Stimulated activated CD8-positive, alpha-beta memory T cell treated with anti-CD3 and anti-CD28 coated beads, Interleukin-4, amount 100 ng/mL, for 1 hour (primary cell): ENCODE measurements around the gene PLIN4.
"Not testable (repeated sequence)": the region's sequence is repeated elsewhere in the genome, so short reads cannot be mapped to it uniquely, and the experiment has no call there.

Source experiments
- DNase-seq, 2 donors: peaks; one replicate each; pipeline ENCODE4 v3.0.0-alpha.2; 2020; ENCODE audit warnings: low read depth in 2 of 2, low spot score in 1 of 2

The PLIN4 gene

DNA sequence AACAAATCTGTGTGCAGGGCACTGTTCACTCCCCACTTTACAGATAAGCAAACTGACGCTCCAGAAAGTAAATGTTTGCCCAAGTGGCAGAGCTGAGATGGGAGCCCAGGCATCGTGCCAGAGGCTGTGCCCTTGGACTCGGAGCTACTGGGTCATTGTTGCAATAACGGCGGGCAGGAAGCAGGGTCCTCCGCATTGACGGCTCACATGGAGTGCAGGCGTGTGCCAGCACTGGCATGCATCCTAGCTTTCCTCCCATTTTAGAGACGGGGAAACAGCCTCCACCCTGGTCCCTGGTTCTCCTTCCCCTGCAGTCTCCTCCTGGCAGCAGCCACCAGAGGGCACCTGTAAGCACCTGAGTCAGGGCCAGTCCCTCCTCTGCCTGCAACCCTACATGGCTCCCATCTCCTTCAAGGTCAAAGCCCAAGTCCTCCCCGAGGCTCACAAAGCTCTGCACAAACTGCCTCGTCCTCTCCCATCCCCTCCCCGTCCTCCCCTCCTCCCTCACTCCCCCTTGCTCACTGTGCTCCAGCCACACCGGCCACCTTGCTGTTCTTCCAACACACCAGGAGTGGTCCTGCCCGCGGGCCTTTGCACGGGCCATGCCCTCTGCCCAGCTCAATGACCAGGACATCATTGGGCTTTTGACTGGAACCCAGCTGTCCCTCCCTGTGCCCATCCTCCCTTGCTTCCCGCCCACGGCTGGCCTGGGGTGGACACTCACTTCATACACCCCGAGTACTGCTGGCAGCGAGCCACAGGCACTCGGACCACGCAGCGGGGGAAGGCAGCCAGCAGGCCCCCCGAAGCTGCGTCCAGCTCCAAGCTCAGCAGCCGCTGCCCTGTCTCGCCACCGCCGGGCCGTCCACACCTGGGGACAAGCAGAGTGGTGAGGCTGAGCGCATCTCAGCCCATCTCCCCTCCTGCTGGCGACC lies 29.3 kb upstream of the PLIN4 start:
- no peak for DNase-seq

DNA sequence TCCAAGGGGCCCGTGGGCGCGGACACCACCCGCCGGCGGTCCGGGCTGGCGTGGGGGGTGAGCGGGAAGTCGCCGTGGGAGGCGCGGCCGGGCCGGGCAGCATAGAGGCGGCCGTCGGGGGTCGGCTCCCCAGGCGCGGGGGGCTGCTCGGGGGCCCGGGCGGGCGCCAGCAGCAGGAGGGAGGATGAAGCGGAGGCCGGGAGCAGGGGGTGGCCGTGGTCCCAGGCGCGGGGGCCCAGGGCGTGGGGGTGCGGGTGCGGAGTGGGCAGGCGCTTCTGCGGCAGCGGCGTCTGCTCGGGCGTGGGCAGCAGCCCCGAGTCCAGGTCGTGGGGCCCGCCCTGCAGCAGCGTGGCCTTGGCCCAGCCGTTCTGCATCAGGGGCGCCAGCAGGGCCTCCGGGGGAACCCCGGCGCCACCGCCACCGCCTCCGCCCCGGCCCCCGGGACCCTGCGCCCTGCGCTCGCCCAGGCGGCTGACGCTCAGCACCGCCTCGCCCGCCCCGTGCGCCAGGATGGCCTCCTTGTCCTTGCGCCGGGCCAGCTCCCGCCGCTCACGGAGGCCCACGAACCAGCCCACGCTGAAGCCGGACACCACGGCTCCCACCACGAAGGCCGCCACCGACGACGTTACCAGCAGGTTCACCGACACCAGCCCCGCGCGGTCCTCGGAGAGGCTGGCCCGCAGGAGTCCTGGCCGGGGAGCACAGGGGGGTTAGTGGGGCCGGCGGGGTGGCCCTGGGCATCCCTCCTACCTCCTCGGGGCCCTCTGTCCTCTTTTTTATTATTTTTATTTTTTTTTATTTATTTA lies 25.8 kb upstream of the PLIN4 start:
- DNase-seq = no peak

DNA sequence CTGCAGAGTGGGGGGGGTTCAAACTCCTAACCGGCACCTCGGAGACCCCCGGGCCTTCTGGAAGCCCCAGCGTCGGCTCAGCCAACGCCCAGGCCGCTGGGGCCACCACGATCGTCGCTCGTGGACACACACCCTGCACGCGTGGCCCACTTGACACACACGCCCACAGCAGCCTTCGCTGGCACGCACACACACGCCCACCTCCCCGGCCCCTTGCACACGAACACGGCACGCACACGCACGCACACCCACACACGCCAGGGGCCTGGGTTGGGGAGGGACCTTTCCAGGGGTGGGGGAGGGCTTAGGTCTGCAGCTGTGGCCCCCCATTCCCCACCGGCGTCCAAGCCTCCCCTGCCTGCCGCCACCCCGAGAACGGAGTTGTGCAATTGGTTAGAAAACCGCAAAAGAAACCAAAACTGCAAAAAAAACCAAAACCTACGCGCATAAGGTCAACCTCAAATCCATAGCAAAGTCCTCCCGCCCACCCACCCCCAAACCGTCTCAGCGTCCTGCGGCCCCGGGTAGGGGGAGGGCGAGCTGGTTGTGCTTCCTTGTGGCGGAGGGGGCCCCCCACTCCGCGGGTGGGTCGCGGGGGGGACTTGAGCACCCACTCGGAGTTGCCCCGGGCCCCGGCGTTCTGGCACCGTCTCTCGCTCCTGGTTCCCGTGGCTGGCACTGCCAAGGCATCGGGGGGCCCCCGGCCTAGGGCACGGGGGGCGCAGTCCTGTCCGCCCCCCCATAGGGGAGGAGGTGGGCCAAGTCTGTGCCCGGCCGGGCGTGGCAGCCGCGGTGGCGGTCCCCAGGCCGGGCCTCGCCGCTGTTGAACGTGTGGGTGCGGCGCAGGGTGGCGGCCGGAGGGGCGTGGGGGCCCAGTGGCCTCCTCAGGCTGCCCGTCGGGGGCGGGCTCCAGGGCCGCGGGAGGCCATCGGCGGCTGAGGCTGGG lies 24.9 kb upstream of the PLIN4 start:
- DNase-seq = no peak

DNA sequence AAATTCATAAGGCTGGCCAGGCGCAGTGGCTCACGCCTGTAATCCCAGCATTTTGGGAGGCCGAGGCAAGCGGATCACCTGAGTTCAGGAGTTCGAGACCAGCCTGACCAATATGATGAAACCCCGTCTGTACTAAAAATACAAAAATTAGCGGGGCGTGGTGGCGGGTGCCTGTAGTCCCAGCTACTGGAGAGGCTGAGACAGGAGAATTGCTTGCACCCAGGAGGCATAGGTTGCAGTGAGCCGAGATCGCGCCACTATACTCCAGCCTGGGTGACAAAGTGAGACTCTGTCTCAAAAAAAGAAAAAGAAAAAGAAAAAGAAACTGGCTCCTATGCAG lies 23.5 kb upstream of the PLIN4 start:
- not testable (repeated sequence) for DNase-seq

DNA sequence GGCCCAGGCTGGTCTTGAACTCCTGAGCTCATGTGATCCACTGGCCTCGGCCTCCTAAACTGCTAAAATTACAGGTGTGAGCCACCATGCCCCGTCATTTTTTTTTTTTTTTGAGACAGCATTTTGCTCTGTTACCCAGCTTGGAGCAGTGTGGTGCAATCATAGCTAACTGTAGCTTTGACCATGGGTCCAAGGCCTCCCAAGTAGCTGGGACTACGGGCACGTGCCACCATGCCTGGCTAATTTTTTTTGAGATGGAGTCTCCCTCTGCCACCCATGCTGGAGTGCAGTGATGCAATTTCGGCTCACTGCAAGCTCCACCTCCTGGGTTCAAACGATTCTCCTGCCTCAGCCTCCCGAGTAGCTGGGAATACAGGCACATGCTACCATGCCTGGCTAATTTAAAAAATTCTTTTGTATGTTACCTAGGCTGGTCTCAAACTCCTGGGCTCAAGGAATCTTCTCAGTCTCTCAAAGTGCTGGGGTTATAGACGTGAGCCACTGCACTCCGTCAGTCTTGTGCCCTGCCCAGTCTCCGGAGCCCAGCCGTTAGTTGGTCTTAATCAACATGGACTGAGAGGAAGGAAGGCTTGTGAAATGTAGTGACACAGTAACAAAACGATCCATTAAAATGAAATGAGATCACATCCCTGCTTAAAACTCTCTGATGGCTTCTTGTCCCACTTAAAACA lies 23.0 kb upstream of the PLIN4 start:
- no peak for DNase-seq

DNA sequence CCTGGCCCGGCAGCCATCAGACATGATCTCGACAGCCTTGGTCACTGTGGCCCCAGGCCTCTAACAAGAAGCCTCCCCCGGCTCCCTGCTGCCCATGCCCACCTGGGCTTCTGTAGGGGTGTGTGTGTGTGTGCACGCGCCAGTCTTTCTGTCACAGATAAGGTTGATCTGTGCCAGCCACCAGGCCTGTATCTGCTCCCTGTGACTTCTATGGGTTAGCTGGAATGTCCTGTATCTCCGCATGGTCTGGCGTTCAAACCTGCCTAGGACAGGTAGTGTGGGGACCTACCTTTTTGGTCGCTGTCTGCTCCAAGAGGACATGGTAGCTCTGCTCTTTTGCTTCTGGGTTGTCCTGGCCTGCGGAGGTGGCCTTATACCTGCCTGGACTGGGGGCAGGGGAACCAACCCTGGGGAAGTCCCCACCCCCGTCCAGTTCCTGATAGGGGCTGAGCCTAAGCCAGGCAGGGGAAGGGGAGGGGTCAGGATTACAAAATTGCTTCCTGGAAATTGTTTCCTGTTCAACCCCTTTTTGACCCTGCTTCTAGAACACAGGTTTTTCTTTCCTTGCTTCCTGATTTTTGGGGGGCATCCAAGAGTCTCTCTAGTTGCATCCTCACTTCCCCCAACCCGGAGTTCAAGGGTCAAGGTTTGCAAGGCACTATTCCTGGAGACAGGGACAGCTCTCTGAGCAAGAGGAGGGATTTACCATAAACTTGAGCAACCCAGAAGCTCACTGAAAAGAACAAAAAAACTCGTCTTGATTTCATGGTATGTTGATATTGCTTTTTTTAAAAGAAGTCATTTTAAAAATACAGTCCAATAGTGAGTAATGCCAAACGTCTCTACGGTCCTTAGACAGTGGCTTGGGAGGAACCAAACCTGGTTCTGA lies 21.7 kb upstream of the PLIN4 start, which contains the start of gene LRG1:
LRG1 (minus strand) TSS at position 344 of the 889 bp plus-strand sequence; CDS start at position 321, 23 bp downstream.
- no peak for DNase-seq

DNA sequence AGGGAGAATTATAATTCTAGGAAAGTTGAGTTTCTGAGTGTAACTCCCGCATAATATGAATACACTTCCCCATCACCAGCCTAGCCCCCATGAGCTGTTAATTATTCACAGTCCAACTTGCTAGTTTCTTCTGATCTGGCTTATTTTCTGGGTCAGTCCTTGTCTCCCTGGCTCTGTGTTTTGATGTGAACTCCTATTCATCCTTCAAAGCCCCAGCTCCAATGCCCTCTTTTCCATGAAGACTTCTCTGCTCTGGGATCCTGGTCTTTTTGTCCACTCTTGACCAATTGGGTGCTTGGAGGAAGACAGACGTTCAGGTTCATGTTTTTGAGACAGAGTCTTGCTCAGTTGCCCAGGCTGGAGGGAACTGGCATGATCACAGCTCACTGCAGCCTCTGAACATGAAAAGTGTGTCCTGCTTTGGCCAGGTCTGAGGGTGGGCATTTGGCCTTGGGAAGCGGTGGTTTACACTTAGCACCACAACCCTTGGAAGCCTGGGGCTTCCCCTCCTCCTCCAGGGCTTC lies 20.9 kb upstream of the PLIN4 start:
- no peak for DNase-seq

DNA sequence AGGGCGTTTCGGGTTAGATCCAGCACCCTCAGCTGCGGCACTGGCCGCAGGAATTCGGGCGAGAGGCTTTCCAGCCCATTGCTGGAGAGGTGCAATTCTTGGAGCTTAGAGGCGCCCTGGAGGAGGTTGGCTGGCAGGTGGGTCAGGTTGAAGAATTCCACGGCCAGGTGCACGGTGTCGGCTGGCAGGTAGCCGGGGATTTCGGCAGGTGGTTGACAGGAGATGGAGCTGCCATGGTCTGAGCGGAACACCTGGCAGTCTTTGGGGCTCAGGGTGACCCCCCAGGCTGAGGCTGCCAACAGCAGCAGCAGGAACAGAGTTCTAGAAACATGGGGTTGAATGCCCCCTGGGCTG lies 20.3 kb upstream of the PLIN4 start:
- DNase-seq = no peak

DNA sequence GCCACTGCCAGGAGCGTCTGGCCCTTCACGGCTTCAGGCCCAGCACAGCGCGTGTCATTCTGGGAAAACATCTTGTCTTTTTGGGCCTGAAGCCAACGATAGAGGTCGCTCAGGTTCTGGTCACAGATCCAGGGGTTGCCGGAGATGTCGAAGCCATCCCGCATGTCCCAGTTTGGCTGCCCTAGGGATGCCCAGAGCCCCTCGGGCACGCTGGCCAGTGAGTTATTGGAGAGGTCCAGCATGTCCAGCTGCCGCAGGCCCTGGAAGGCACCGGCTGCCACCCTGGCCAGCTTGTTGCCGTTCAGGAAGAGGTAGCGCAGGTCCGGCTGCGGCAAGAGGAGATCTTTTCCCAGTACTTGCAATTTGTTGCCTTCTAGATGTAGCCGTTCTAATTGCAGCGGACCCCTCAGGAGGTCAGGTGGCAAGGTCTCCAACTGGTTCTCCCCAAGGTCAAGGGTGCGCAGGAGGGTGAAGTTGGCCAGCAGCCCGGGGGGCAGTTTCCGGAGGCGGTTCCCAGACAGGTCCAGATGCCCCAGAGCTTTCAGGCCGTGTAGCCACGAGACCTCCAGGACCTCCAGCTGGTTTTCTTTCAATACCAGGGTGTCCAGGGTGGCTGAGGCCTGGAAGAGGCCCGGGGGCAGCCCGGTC lies 19.8 kb upstream of the PLIN4 start:
- no peak for DNase-seq

DNA sequence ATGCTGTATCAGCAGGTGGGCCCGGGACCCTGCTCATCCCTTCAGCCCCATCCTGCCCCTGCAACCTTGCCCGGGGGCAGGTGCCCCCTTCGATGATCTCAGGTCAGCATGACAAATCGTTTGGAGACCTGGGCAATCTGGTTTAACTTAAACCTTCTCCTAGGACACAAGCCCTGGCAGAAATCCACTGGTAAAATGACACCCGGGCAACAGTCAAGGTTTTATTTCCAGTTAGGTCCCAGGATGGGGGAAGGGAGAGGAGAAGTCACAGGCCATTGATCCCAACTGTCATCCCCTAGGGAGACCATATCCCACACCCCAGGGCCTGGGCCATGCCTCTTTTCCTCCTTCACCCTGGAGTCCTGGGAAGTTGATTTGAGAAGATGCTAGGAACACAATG lies 18.5 kb upstream of the PLIN4 start:
- no peak for DNase-seq

DNA sequence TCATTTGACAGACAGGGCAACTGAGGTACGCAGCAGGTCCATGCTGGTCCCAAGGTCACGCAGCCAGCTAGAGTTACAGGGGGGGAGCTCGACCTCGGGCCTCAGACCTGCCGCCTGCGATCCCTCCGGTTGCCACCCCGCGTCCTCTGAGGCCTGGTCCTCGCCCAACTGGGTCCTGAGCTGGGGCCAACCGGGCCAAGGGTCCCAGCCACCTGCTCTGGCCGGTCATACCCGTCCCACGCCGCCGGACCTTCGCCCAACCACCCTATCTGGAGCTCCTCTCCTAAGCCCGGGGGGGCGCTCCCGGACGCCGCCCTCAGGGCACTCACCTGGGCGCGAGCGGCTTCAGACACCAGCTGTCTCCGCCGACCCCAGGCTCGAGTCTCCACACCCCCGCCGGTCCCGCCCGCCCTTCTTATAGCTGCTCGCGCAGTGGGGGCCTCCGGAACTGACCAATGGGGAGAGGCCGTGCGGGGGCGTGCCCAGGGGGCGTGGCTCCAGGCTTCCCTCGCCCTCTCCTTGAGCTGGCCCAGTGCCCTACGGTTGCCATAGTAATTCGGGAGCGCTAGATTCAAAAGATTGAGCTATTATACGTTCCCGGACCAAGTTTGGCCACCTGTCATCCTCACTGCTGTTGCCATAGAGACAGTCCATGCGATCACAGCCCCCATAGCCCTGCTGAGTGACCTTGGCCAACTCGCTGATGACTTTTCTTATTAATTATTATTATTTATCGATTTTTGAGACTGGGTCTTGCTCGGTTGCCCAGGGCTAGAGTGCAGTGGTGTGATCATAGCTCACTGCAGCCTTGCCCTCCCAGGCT lies 16.8 kb upstream of the PLIN4 start, which contains the start of gene PLIN5:
PLIN5 (minus strand) TSS at position 389 of the 823 bp plus-strand sequence. CDS start 1,150 bp downstream, outside the sequence.
- DNase-seq = no peak

DNA sequence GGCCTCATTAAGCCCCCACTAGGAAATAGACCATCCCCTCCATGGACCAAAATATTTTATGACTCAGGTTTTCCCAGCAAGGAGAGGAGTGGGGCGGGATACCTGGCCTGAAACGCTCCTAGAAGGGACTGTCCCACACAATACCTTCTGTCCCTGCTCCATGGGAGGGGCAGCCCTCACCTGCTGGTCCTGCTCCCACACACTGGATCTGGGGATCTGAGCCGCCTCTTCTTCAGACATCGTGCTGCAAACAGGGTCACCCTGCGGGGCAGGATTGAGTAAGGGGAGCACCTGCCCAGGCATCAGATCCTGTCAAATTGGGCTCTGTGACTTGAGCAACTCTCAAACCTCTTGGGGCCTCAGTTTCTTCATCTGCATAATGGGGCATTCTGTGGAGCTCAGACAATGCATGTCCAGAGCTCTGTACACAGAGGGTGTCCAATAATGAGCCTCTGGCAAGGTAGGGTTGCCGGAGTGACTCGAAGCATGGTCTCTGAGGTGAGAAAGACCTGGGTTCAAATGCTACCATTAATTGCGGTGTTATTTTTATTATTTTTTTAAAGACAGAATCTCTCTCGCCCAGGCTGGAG lies 15.6 kb upstream of the PLIN4 start:
- no peak for DNase-seq

DNA sequence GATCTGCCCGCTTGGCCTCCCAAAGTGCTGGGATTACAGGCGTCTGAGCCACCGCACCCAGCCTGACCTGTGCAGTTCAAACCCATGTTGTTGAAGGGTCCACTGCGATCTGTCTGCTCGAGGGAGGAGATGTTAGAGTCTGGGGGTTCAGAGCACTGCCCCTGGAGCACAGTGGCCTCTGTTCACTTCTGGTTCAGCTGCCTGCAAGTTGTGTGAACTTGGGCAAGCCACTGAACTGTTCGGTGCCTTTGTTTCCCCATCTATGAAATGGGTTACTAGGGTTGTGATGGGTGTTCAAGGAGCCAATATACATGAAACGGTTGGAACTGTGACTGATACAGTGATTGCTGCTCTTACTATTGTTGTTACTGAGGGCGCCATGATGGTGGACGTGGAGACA lies 15.0 kb upstream of the PLIN4 start:
- no peak for DNase-seq

DNA sequence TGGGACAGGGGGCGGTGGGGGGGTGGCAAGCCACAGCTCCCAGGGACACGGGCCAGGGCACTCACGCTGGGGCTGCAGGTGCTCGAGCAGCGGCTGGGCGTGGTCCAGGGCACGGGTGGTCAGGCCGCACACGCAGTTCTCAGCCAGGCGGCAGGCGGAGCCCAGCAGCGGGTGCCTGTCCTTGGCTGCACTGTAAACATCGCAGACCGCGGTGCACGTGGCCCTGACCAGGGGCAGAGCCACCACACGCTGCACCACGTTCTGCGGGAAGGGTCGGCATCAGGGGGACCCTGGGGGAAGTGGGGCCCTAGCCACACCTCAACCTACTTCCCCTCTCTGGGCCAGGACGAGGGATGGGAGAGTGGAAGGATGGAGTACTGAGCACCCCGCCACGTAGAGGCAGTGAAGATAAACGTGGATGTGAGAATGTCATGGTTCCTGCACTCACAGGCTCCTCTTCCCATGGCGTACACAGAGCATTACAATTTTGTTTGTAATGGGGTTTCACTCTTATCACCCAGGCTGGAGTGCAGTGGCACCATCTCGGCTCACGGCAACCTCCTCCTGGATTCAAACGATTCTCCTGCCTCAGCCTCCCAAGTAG lies 13.4 kb upstream of the PLIN4 start:
- no peak for DNase-seq

DNA sequence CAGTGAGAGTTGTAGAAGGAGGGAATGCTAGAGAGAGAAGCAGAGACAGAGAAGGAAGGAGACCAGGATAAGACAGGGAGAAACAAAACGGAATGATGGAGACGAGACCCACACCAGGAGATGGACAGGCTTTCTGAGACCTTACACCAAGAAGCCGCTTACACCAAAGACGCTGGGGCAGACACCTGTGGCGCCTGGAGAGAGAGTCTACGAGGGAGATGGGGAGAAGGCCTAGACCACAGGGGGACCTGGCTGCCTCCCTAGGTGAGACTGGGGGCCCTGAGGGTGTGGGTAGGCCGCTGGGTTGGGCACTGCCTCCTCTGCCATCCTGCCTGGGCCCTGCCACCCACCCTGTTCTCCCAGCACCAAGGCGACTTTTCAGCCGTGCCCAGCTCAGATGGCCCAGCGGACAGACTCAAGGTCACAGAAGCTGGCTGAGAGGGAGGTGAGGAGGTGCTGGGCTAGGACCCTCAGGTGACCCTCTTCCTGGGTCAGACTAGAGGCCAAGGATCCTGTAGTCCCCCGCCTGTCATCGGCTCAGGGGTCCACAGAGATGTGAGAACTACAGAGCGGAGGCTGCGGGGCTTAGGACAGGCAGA lies 11.7 kb upstream of the PLIN4 start:
- DNase-seq = no peak

DNA sequence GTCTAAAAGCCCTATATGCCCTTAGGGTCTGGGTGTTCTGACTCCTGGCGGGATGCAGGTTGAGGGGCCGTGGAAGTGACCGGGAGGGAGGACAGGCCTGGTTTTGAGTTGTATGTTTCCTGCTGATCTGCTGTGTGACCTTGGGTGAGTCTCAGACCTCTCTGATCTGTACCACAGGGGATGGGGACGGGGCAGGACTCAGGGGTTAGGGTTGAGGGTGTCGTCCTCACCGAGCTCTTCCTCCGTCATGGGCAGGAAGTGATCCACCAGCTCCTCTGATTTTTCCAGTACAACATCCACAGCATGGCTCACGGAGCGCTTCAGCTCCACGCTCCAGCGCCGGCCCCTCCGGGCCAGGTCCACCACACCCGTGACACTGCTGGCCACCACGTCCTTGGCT lies 10.6 kb upstream of the PLIN4 start:
- no peak for DNase-seq

DNA sequence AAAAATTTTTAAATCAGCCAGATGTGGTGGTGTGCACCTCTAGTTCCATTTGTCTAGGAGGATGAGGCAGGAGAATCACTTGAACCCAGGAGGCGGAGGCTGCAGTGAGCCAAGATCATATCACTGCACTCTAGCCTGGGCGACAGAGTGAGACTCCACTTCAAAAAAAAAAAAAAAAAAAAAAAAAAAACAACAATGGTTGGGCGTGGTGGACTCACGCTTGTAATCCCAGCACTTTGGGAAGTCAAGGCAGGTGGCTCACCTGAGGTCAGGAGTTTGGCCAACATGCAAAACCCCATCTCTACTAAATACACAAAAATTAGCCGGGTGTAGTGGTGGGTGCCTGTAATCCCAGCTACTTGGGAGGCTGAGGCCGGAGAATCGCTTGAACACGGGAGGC lies 9.1 kb upstream of the PLIN4 start:
- not testable (repeated sequence) for DNase-seq
